ENCODE data around the gene CAPSL. TPM values are rescaled to one million over a fixed set of nuclear protein-coding genes. Genes with fewer than 3 reads are reported as not detected.

The CAPSL gene
- total and polyA plus RNA-seq, 2 donors (not counting 3 experiments of a cell fraction or from before 2014, with no cell fraction given): not detected

DNA sequence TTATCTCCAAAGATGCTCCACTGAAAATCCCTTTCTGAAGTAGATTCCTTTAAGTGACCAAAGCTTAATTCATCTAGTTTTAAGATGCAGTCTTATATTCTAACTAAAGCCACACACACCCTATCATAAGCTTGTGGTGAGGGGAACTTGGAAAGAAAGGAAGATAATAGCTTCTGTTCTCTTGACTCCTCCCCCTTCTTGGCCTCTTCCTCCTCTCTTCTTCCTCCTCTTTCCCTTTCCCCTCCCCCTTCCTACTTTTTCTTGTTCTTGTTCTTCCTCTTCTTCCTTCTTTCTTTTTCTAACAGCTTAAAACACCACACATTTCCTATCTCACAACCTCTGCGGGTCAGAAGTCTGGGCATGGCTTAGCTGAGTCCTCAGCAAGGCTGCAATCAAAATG is 58.3 kb downstream of the CAPSL start:
- Histone ChIP-seq H3K9me3 (replicated peaks; ENCODE audit: control insufficient read depth, insufficient read depth, low read length) (no peaks in the 10 kb centered on the region), H3K4me2 (ENCODE audit: insufficient read depth, low read length) (no peak overlapping the region), H3K4me1 (ENCODE audit: control insufficient read depth, extremely low read depth, insufficient read depth, low read length) (peaks cover 10% of the 10 kb centered on the region), H3K79me2 (ENCODE audit: control insufficient read depth, insufficient read depth, low read length) (no peaks in the 10 kb centered on the region), H4K20me1 (replicated peaks; ENCODE audit: control insufficient read depth, extremely low read depth, insufficient read depth, low read length) (no peaks in the 10 kb centered on the region), H3K36me3 (ENCODE audit: control insufficient read depth in 2 of 2, extremely low read depth in 1 of 2, insufficient read depth in 2 of 2, low read length in 2 of 2) (no peaks in the 10 kb centered on the region), H3K9ac (replicated peaks; ENCODE audit: extremely low read depth, insufficient read depth, low read length) (no peak overlapping the region), H2AFZ (ENCODE audit: low read depth, low read length) (no peak overlapping the region), H3K9me1 (replicated peaks; ENCODE audit: control insufficient read depth, extremely low read depth, insufficient read depth, low read length) (no peaks in the 10 kb centered on the region), H3K27ac (ENCODE audit: insufficient read depth, low read depth, low read length) (no peak overlapping the region), H3K4me3 (replicated peaks in 1 of 3; ENCODE audit: insufficient read depth in 1 of 3, low read depth in 1 of 3, low read length in 3 of 3) (no peak overlapping the region), H3K27me3 (ENCODE audit: control insufficient read depth in 2 of 2, insufficient read depth in 2 of 2, low read length in 2 of 2) (no peaks in the 10 kb centered on the region)
- dilution Hi-C loops (cut with MboI; ENCODE audit: extremely low pct_ligation_motif_present, low sequenced_read_pairs): no loop called here
- BruUV-seq (replicated peaks): no TSS peak
- ChIA-PET POLR2A (no interaction called here), CTCF (interaction anchor here (0.8 kb wide), 1 partner anchor 22 kb away, joined by 3 read pairs; no protein-coding TSS in a partner anchor)
- no peak for FAIRE-seq
- intact Hi-C loops (cut with micrococcal nuclease): no loop called here
- TF ChIP-seq, protein P1, sequence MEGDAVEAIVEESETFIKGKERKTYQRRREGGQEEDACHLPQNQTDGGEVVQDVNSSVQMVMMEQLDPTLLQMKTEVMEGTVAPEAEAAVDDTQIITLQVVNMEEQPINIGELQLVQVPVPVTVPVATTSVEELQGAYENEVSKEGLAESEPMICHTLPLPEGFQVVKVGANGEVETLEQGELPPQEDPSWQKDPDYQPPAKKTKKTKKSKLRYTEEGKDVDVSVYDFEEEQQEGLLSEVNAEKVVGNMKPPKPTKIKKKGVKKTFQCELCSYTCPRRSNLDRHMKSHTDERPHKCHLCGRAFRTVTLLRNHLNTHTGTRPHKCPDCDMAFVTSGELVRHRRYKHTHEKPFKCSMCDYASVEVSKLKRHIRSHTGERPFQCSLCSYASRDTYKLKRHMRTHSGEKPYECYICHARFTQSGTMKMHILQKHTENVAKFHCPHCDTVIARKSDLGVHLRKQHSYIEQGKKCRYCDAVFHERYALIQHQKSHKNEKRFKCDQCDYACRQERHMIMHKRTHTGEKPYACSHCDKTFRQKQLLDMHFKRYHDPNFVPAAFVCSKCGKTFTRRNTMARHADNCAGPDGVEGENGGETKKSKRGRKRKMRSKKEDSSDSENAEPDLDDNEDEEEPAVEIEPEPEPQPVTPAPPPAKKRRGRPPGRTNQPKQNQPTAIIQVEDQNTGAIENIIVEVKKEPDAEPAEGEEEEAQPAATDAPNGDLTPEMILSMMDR (IDR thresholded peaks at IDR 0.05; ENCODE audit: extremely low read depth in 1 of 2, insufficient read depth in 1 of 2, low read depth in 1 of 2, low read length in 2 of 2): no peak
- TF ChIP-seq EZH2 (IDR thresholded peaks at IDR 0.05; ENCODE audit: borderline replicate concordance, low read depth, low read length, severe bottlenecking) (no peak), POLR2AphosphoS5 (IDR thresholded peaks at IDR 0.05; ENCODE audit: insufficient read depth, low read depth, low read length) (no peak), POLR2A (IDR thresholded peaks at IDR 0.05; ENCODE audit: low read depth, low read length) (no peak)
- TF ChIP-seq, protein P2, sequence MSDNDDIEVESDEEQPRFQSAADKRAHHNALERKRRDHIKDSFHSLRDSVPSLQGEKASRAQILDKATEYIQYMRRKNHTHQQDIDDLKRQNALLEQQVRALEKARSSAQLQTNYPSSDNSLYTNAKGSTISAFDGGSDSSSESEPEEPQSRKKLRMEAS (IDR thresholded peaks at IDR 0.05; ENCODE audit: insufficient read depth, insufficient read length): no peak
- no peak for DNase-seq (ENCODE audit: low read depth, low spot score)

DNA sequence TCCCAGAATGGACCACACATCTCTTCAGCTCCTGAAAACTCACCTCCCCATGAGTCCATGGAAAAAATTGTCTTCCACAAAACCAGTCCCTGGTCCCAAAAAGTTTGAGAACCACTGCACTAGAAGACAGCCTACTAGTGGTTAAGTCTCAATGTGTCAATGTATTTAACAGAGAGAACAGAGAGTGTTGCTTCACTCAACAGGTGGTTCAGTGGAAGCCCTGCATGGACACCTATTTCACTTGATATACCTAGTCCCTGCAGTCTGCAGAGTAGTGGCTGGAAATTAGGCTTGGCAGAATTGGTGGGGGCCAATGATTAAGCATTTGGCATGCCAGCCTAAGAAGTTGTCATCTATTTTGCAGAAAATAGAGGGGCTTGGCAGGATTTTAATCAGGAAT is 58.8 kb downstream of the CAPSL start:
- dilution Hi-C loops (cut with MboI; ENCODE audit: extremely low pct_ligation_motif_present, low sequenced_read_pairs): no loop called here
- Histone ChIP-seq H3K79me2 (ENCODE audit: control insufficient read depth, insufficient read depth, low read length) (no peaks in the 10 kb centered on the region), H3K9ac (replicated peaks; ENCODE audit: extremely low read depth, insufficient read depth, low read length) (no peak overlapping the region), H3K27me3 (ENCODE audit: control insufficient read depth in 2 of 2, insufficient read depth in 2 of 2, low read length in 2 of 2) (no peaks in the 10 kb centered on the region), H3K4me2 (ENCODE audit: insufficient read depth, low read length) (no peak overlapping the region), H4K20me1 (replicated peaks; ENCODE audit: control insufficient read depth, extremely low read depth, insufficient read depth, low read length) (no peaks in the 10 kb centered on the region), H3K27ac (ENCODE audit: insufficient read depth, low read depth, low read length) (no peak overlapping the region), H2AFZ (ENCODE audit: low read depth, low read length) (no peak overlapping the region), H3K4me1 (ENCODE audit: control insufficient read depth, extremely low read depth, insufficient read depth, low read length) (peaks cover 10% of the 10 kb centered on the region), H3K36me3 (ENCODE audit: control insufficient read depth in 2 of 2, extremely low read depth in 1 of 2, insufficient read depth in 2 of 2, low read length in 2 of 2) (no peaks in the 10 kb centered on the region), H3K9me1 (replicated peaks; ENCODE audit: control insufficient read depth, extremely low read depth, insufficient read depth, low read length) (no peaks in the 10 kb centered on the region), H3K9me3 (replicated peaks; ENCODE audit: control insufficient read depth, insufficient read depth, low read length) (no peaks in the 10 kb centered on the region), H3K4me3 (replicated peaks in 1 of 3; ENCODE audit: insufficient read depth in 1 of 3, low read depth in 1 of 3, low read length in 3 of 3) (no peak overlapping the region)
- FAIRE-seq (no peak), DNase-seq (ENCODE audit: low read depth, low spot score) (no peak)
- intact Hi-C loops (cut with micrococcal nuclease): no loop called here
- POLR2A ChIA-PET: no interaction called here
- BruUV-seq (replicated peaks): no TSS peak
- no peak for TF ChIP-seq EZH2 (IDR thresholded peaks at IDR 0.05; ENCODE audit: borderline replicate concordance, low read depth, low read length, severe bottlenecking)
- CTCF ChIA-PET: interaction anchor here (0.8 to 1.0 kb wide), 2 partner anchors 21 to 22 kb away, joined by 3 to 4 read pairs; no protein-coding TSS in a partner anchor

Data from endothelial cell of umbilical vein (primary cell).